Measurements from ENCODE around the gene ARHGEF33.

ARHGEF33 gene

DNA sequence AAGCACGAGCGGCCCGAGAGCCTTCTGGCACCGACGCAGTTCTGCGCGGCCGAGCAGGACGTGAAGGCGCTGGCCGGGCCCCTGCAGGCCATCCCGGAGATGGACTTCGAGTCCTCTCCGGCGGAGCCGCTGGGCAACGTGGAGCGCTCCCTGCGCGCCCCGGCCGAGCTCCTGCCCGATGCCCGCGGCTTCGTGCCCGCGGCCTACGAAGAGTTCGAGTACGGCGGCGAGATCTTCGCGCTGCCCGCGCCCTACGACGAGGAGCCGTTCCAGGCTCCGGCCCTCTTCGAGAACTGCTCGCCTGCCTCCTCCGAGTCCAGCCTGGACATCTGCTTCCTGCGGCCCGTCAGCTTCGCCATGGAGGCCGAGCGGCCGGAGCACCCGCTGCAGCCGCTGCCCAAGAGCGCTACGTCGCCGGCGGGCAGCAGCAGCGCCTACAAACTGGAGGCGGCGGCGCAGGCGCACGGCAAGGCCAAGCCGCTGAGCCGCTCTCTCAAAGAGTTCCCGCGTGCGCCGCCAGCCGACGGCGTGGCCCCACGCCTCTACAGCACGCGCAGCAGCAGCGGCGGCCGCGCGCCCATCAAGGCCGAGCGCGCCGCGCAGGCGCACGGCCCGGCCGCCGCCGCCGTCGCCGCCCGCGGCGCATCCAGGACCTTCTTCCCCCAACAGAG lies 70.4 kb downstream of the ARHGEF33 start:
- TF ChIP-seq, protein P1, sequence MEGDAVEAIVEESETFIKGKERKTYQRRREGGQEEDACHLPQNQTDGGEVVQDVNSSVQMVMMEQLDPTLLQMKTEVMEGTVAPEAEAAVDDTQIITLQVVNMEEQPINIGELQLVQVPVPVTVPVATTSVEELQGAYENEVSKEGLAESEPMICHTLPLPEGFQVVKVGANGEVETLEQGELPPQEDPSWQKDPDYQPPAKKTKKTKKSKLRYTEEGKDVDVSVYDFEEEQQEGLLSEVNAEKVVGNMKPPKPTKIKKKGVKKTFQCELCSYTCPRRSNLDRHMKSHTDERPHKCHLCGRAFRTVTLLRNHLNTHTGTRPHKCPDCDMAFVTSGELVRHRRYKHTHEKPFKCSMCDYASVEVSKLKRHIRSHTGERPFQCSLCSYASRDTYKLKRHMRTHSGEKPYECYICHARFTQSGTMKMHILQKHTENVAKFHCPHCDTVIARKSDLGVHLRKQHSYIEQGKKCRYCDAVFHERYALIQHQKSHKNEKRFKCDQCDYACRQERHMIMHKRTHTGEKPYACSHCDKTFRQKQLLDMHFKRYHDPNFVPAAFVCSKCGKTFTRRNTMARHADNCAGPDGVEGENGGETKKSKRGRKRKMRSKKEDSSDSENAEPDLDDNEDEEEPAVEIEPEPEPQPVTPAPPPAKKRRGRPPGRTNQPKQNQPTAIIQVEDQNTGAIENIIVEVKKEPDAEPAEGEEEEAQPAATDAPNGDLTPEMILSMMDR (IDR thresholded peaks at IDR 0.05; ENCODE audit: borderline replicate concordance, control extremely low read depth, extremely low read depth, insufficient read depth, missing control alignments), result no peak
- in situ Hi-C loops (cut with MboI; ENCODE audit: low sequenced_read_pairs, unreplicated experiment), result no loop called here
- DNase-seq (ENCODE audit: low spot score), result peak; percentile 86

DNA sequence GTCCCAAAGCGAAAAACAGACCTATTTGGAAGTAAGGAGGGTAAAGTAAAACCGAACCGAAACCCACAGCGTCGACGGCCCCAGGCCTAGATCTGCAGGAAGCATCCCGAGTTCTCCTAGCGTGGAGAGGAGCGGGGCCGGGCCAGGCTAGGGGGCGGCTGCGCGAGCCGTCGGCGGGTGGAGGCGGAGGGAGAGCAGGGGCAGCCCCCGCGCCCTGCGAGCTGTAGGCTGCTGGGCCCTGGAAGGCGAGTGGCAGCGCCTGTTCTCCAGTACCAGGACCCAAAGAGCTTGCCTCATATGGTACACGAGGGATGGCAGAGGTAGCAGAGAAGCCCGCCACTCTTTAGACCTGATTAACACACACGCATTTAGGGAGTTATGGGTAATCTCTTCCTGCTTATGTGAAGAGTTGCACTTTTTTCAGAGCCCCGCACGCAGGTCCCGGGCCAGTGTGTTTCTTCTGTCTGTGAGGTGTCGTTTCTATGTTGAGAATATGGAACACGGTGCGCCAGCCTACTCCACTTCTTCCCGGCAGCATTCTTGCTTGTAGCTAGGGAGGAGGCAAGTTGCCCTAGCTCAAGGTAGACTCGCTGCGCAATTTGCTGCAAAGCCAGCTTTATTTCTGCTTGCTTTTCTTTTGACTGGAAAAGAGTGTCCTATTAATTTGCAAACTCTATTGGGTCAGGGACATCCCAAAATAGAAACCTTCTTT lies 71.1 kb downstream of the ARHGEF33 start:
- no peak for DNase-seq (ENCODE audit: low spot score)

DNA sequence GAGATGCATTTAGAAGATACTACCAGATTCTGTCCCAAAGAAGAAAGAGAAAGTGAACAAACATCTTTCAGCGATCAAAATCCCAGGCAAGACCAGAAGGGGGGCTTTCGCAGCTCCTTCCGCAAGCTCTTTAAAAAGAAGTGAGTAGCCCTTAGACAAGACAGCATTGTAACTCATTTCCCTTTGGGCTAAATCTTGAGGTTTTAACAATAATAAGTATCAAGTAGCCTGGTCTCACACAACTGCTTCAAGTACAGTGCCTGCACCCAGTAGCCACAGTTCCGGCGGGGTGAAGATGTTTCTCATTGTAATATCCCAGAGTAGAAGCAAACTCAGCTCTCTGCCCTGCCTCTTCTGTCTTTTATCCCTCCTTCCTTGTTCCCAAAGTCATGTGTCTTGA lies 76.3 kb downstream of the ARHGEF33 start:
- in situ Hi-C loops (cut with MboI; ENCODE audit: low sequenced_read_pairs, unreplicated experiment), result no loop called here
- TF ChIP-seq, protein P1 (IDR thresholded peaks at IDR 0.05; ENCODE audit: borderline replicate concordance, control extremely low read depth, extremely low read depth, insufficient read depth, missing control alignments), result no peak
- DNase-seq (ENCODE audit: low spot score), result no peak

More for the DNA sequence above, 71.1 kb downstream of the ARHGEF33 start:
- in situ Hi-C loops (cut with MboI; ENCODE audit: low sequenced_read_pairs, unreplicated experiment), result no loop called here
- TF ChIP-seq, protein P1 (IDR thresholded peaks at IDR 0.05; ENCODE audit: borderline replicate concordance, control extremely low read depth, extremely low read depth, insufficient read depth, missing control alignments), result no peak

DNA sequence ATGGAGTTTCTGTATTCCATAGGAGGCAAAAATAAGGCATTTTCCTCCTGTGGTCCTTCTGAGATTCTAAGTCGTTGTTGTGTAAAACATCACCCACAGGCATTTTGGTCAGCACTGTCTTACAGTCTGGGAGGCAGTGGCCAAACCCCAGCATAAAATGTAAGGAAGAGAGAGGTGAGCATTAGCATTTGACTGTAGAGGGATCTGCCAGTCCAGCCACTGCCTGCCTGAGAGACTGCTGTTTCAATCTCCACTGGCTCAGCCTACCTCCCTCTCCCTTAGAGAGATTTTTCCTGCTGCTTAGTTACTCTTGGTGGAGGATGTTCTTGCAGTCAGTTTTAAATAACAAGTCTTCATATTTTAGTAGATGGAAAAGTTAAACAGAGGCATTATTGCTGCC lies 77.0 kb downstream of the ARHGEF33 start:
- in situ Hi-C loops (cut with MboI; ENCODE audit: low sequenced_read_pairs, unreplicated experiment), result no loop called here
- TF ChIP-seq, protein P1 (IDR thresholded peaks at IDR 0.05; ENCODE audit: borderline replicate concordance, control extremely low read depth, extremely low read depth, insufficient read depth, missing control alignments), result no peak
- DNase-seq (ENCODE audit: low spot score), result no peak

DNA sequence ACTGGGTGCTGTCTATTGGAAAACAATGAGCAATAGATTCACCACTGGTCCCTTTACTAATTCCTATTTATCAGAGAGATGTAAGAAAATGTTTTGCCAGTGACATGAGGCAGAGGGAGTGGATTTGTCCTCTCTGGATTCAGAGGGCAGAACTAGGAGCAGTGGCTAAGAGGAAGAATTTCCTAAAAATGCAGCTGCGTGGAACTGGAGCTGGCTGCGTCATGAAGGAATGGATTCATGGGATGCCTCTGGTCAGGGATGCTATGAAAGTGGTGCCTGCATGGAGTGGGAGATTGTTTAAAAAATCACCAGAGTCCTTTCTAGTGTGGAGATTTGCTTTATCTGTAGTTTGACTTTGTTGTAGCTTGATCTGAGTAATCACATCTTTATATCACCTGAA lies 78.3 kb downstream of the ARHGEF33 start:
- TF ChIP-seq, protein P1 (IDR thresholded peaks at IDR 0.05; ENCODE audit: borderline replicate concordance, control extremely low read depth, extremely low read depth, insufficient read depth, missing control alignments), result no peak
- in situ Hi-C loops (cut with MboI; ENCODE audit: low sequenced_read_pairs, unreplicated experiment), result no loop called here
- no peak for DNase-seq (ENCODE audit: low spot score)

DNA sequence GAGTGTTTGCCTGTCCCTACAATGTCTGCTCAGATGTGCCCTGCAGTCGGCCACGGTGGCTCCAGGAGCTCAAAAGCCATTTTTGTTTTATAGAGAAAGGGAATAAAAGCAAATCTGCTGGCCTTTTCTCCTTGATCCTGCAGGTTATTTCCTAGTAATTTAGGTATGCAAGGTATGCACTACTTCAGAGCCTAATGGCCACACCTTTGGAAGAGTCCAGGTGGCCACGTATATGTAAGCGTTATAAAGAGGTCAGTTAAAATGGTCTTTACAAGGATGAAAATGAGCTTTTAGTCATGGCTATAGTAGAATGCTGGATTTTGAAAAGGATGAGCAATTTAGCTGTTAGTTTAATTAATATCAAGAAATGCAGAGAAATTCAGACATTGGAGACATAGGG lies 81.7 kb downstream of the ARHGEF33 start:
- in situ Hi-C loops (cut with MboI; ENCODE audit: low sequenced_read_pairs, unreplicated experiment), result no loop called here
- TF ChIP-seq, protein P1 (IDR thresholded peaks at IDR 0.05; ENCODE audit: borderline replicate concordance, control extremely low read depth, extremely low read depth, insufficient read depth, missing control alignments), result no peak
- DNase-seq (ENCODE audit: low spot score), result no peak

All from GM13976 (cell line).